ENCODE measurements around the gene KRTAP5-8. TPM values are rescaled to one million over a fixed set of nuclear protein-coding genes. Genes with fewer than 3 reads are reported as not detected.

Gene KRTAP5-8
- total and polyA plus RNA-seq, 2 experiments from 2014 or later, result not detected

DNA sequence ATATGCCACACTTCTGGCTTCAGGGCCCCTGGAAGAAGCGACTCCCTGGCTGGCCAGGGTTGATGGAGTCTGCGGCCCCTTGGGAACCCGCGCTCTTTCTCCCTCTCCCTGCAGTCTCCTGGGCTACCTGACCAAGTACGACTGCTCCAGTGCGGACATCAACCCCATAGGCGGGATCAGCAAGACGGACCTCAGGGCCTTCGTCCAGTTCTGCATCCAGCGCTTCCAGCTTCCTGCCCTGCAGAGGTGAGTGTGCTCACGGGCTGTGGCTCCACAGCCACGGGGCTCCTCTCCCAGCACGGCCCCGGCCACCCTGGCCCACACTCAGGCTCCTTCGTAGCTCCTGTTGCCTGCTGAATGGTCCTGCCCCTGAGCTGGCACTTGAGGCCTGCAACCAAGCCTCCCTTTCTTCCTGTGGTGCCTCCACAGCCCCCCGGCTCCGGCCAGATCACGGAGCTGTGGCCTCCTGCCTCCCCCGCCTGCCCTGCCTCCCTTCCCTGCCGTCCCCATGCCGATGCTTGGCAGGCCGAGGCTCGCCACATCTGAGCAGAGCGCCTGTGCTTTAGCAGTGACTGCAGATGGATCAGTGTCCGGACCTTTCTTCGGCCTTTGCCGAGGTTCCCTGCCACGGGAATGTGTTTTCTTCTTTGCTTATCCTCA lies 47.0 kb upstream of the KRTAP5-8 start:
- Histone ChIP-seq H3K27me3 (no peaks in the 10 kb centered on the region), H4K20me1 (ENCODE audit: insufficient read depth, poor library complexity, severe bottlenecking) (no peaks in the 10 kb centered on the region), H3K4me3 (no peak overlapping the region), H3K4me2 (no peak overlapping the region), H3K4me1 (ENCODE audit: insufficient read depth) (peaks cover 4% of the 10 kb centered on the region), H3K36me3 (replicated peaks; ENCODE audit: insufficient read depth, low read depth) (no peaks in the 10 kb centered on the region), H3K79me2 (no peaks in the 10 kb centered on the region), H3K9me2 (replicated peaks; ENCODE audit: insufficient read depth) (no peaks in the 10 kb centered on the region), H3K9me3 (ENCODE audit: low read depth) (no peaks in the 10 kb centered on the region), H2AFZ (no peak overlapping the region), H3K27ac (no peak overlapping the region)
- WGBS (ENCODE audit: low lambda C conversion rate, missing lambda C conversion rate), result 96% methylated on average over 27 of the region's 28 CpGs
- TF ChIP-seq EZH2phosphoT487 (IDR thresholded peaks at IDR 0.05; ENCODE audit: low read depth, severe bottlenecking, unreplicated experiment), result no peak
- TF ChIP-seq, protein P1, sequence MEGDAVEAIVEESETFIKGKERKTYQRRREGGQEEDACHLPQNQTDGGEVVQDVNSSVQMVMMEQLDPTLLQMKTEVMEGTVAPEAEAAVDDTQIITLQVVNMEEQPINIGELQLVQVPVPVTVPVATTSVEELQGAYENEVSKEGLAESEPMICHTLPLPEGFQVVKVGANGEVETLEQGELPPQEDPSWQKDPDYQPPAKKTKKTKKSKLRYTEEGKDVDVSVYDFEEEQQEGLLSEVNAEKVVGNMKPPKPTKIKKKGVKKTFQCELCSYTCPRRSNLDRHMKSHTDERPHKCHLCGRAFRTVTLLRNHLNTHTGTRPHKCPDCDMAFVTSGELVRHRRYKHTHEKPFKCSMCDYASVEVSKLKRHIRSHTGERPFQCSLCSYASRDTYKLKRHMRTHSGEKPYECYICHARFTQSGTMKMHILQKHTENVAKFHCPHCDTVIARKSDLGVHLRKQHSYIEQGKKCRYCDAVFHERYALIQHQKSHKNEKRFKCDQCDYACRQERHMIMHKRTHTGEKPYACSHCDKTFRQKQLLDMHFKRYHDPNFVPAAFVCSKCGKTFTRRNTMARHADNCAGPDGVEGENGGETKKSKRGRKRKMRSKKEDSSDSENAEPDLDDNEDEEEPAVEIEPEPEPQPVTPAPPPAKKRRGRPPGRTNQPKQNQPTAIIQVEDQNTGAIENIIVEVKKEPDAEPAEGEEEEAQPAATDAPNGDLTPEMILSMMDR (IDR thresholded peaks at IDR 0.05; ENCODE audit: poor library complexity), result no peak
- no peak for TF ChIP-seq EZH2 (IDR thresholded peaks at IDR 0.05; ENCODE audit: borderline replicate concordance)
- no peak for DNase-seq (ENCODE audit: low spot score)

DNA sequence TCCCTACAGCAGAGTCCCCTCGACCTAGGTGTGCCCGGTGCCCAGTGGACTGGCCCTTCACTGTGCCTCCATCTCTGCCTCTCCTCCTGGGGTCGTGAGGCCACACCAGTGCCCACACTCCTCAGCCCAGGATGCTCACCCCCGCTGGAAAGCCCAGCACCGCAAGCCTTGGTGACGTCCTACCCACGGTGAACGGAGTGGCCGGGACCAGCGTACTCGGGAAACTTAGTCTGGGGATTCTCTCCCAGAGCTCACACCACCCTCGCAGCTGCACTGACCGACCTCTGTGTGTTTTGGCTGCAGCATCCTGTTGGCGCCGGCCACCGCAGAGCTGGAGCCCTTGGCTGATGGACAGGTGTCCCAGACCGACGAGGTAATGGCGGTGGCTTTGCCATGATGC lies 46.3 kb upstream of the KRTAP5-8 start:
- Histone ChIP-seq H3K9me2 (replicated peaks; ENCODE audit: insufficient read depth) (no peaks in the 10 kb centered on the region), H3K36me3 (replicated peaks; ENCODE audit: insufficient read depth, low read depth) (no peaks in the 10 kb centered on the region), H2AFZ (no peak overlapping the region), H4K20me1 (ENCODE audit: insufficient read depth, poor library complexity, severe bottlenecking) (no peaks in the 10 kb centered on the region), H3K4me1 (ENCODE audit: insufficient read depth) (peaks cover 4% of the 10 kb centered on the region), H3K27ac (no peak overlapping the region), H3K4me2 (no peak overlapping the region), H3K27me3 (no peaks in the 10 kb centered on the region), H3K4me3 (no peak overlapping the region), H3K79me2 (no peaks in the 10 kb centered on the region), H3K9me3 (ENCODE audit: low read depth) (no peaks in the 10 kb centered on the region)
- WGBS (ENCODE audit: low lambda C conversion rate, missing lambda C conversion rate), result 97% methylated on average over 19 of the region's 19 CpGs
- DNase-seq (ENCODE audit: low spot score), result no peak
- TF ChIP-seq EZH2phosphoT487 (IDR thresholded peaks at IDR 0.05; ENCODE audit: low read depth, severe bottlenecking, unreplicated experiment), result no peak
- TF ChIP-seq, protein P1 (IDR thresholded peaks at IDR 0.05; ENCODE audit: poor library complexity), result no peak
- no peak for TF ChIP-seq EZH2 (IDR thresholded peaks at IDR 0.05; ENCODE audit: borderline replicate concordance)

DNA sequence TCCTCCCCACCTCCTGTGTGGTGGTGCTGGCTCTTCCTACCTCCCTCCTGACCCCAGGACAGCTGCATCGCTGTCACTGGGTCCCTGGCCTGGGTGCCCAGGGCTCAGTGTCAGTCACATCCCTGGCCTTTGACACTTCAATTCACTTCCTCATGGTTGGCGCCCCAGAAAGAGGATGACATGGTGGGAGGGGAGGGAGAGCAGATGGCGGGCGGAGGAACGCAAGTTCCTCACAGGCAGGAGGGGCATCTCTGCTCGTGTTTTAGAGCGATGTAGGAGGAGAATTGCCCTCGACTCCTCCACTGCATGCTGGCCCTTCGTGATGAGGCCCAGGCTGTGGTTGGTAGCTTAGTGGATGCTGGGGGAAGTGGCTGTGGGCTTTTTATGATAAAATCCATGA lies 45.9 kb upstream of the KRTAP5-8 start:
- H3K27me3 ChIP-seq, result no peaks in the 10 kb centered on the region
- no peak overlapping the region for H2AFZ ChIP-seq
- no peaks in the 10 kb centered on the region for H3K9me2 ChIP-seq (replicated peaks; ENCODE audit: insufficient read depth)
- peaks cover 4% of the 10 kb centered on the region for H3K4me1 ChIP-seq (ENCODE audit: insufficient read depth)
- H3K36me3 ChIP-seq (replicated peaks; ENCODE audit: insufficient read depth, low read depth), result no peaks in the 10 kb centered on the region
- no peak overlapping the region for H3K27ac ChIP-seq
- TF ChIP-seq EZH2 (IDR thresholded peaks at IDR 0.05; ENCODE audit: borderline replicate concordance), result no peak
- TF ChIP-seq, protein P1 (IDR thresholded peaks at IDR 0.05; ENCODE audit: poor library complexity), result no peak
- H3K4me3 ChIP-seq, result no peak overlapping the region
- over 99% methylated on average over 9 of the region's 9 CpGs for WGBS (ENCODE audit: low lambda C conversion rate, missing lambda C conversion rate)
- H3K9me3 ChIP-seq (ENCODE audit: low read depth), result no peaks in the 10 kb centered on the region
- no peak for DNase-seq (ENCODE audit: low spot score)
- no peak overlapping the region for H3K4me2 ChIP-seq
- H4K20me1 ChIP-seq (ENCODE audit: insufficient read depth, poor library complexity, severe bottlenecking), result no peaks in the 10 kb centered on the region
- no peaks in the 10 kb centered on the region for H3K79me2 ChIP-seq
